Erythroblast (primary cell): ENCODE data around the gene FYN.

Experiments
- GATA1 ChIP-seq: IDR thresholded peaks from 2 replicates; pipeline ENCODE4 v1.6.1; 2011; ENCODE audit warnings: low read depth, mild to moderate bottlenecking, control low read depth, low read length, moderate library complexity
- POLR2A ChIP-seq: IDR thresholded peaks from 2 replicates; pipeline ENCODE4 v1.6.1; 2011; ENCODE audit warnings: mild to moderate bottlenecking, low read length

- TF ChIP-seq POLR2A (no peak), GATA1 (no peak)
Measured at GRCh38 chr6:111653434-111653833, 219.8 kb downstream of the FYN start.
